Measurements from ENCODE around the gene MYT1. TPM values are rescaled to one million over a fixed set of nuclear protein-coding genes. Genes with fewer than 3 reads are reported as not detected.
"Not testable (repeated sequence)": the region's sequence is repeated elsewhere in the genome, so short reads cannot be mapped to it uniquely, and the experiment has no call there.

Gene MYT1
- polyA plus RNA-seq, 1 donor: 2.6 TPM

GRCh38 chr20:64234291-64234791 lies 70.1 kb downstream of the MYT1 start:
- no CpG with 5 or more reads among the region's 11 CpGs for WGBS (ENCODE audit: insufficient coverage, low lambda C conversion rate)
- Histone ChIP-seq H3K4me1 (ENCODE audit: control insufficient read depth, insufficient read depth, low read length) (peaks cover 12% of the 10 kb centered on the region), H3K9me3 (ENCODE audit: control insufficient read depth, low read depth, low read length) (no peaks in the 10 kb centered on the region), H3K36me3 (ENCODE audit: control insufficient read depth, insufficient read depth, low read length) (no peaks in the 10 kb centered on the region), H3K27ac (ENCODE audit: low read length) (no peak overlapping the region), H3K4me3 (ENCODE audit: low read length) (no peak overlapping the region), H3K27me3 (ENCODE audit: control insufficient read depth, insufficient read depth, low read length) (no peaks in the 10 kb centered on the region)
- no peak for DNase-seq

- no CpG with 5 or more reads among the region's 17 CpGs for WGBS (ENCODE audit: insufficient coverage, low lambda C conversion rate)
- H3K4me1 ChIP-seq (ENCODE audit: control insufficient read depth, insufficient read depth, low read length); H3K9me3 ChIP-seq (ENCODE audit: control insufficient read depth, low read depth, low read length); H3K4me3 ChIP-seq (ENCODE audit: low read length); H3K27me3 ChIP-seq (ENCODE audit: control insufficient read depth, insufficient read depth, low read length); H3K36me3 ChIP-seq (ENCODE audit: control insufficient read depth, insufficient read depth, low read length); H3K27ac ChIP-seq (ENCODE audit: low read length); DNase-seq: not testable (repeated sequence)
These were observed 70.8 kb downstream of the MYT1 start for GRCh38 chr20:64234921-64235565.

DNA sequence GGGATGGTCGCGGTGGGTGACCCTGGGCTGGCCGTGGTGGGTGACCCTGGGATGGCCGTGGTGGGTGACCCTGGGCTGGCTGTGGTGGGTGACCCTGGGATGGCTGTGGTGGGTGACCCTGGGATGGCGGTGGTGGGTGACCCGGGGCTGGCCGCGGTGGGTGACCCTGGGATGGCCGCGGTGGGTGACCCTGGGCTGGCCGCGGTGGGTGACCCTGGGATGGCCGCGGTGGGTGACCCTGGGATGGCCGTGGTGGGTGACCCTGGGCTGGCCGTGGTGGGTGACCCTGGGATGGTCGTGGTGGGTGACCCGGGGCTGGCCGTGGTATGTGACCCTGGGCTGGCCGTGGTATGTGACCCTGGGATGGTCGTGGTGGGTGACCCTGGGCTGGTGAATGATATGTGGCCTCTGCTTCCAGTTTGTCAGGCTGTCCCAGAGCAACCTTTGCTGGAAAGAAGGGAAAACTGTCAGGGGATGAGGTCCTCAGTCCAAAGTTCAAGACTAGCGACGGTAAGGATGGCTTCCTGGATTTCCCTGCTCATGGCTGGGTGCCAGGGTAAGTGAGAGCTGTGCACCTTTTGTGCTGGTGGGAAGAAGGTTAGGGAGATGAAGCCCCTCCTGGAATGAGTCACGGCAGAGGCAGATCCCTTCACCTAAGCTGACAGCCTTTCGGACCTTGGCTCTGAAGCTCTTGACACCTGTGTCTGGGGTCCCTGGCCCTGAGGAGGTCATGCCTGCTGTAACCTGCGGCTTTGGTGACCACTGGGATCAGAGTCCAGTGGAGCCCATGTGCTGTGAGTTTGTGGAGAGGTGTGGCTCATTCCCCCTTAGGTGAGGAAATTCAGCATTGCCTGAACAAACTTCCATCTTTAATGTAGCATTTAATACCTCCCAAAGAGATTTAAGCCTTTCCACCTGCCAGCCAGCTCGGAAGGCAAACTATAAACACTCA lies 72.2 kb downstream of the MYT1 start:
- no peaks in the 10 kb centered on the region for H3K36me3 ChIP-seq (ENCODE audit: control insufficient read depth, insufficient read depth, low read length)
- H3K27me3 ChIP-seq (ENCODE audit: control insufficient read depth, insufficient read depth, low read length): no peaks in the 10 kb centered on the region
- H3K4me3 ChIP-seq (ENCODE audit: low read length): no peak overlapping the region
- no peaks in the 10 kb centered on the region for H3K9me3 ChIP-seq (ENCODE audit: control insufficient read depth, low read depth, low read length)
- no CpG with 5 or more reads among the region's 27 CpGs for WGBS (ENCODE audit: insufficient coverage, low lambda C conversion rate)
- peak; percentile 56 to 72 for DNase-seq
- peaks cover 7% of the 10 kb centered on the region for H3K4me1 ChIP-seq (ENCODE audit: control insufficient read depth, insufficient read depth, low read length)
- no peak overlapping the region for H3K27ac ChIP-seq (ENCODE audit: low read length)

- no CpG with 5 or more reads among the region's 17 CpGs for WGBS (ENCODE audit: insufficient coverage, low lambda C conversion rate)
- DNase-seq: no peak
- Histone ChIP-seq H3K27ac (ENCODE audit: low read length) (no peak overlapping the region), H3K27me3 (ENCODE audit: control insufficient read depth, insufficient read depth, low read length) (no peaks in the 10 kb centered on the region), H3K4me3 (ENCODE audit: low read length) (no peak overlapping the region), H3K4me1 (ENCODE audit: control insufficient read depth, insufficient read depth, low read length) (peaks cover 7% of the 10 kb centered on the region), H3K36me3 (ENCODE audit: control insufficient read depth, insufficient read depth, low read length) (no peaks in the 10 kb centered on the region), H3K9me3 (ENCODE audit: control insufficient read depth, low read depth, low read length) (no peaks in the 10 kb centered on the region)
These were observed 73.1 kb downstream of the MYT1 start for GRCh38 chr20:64237316-64237715.

GRCh38 chr20:64238115-64238825 lies 74.0 kb downstream of the MYT1 start:
- Histone ChIP-seq H3K36me3 (ENCODE audit: control insufficient read depth, insufficient read depth, low read length) (no peaks in the 10 kb centered on the region), H3K4me1 (ENCODE audit: control insufficient read depth, insufficient read depth, low read length) (peaks cover 7% of the 10 kb centered on the region), H3K4me3 (ENCODE audit: low read length) (no peak overlapping the region), H3K27me3 (ENCODE audit: control insufficient read depth, insufficient read depth, low read length) (no peaks in the 10 kb centered on the region), H3K9me3 (ENCODE audit: control insufficient read depth, low read depth, low read length) (no peaks in the 10 kb centered on the region), H3K27ac (ENCODE audit: low read length) (no peak overlapping the region)
- 83% methylated on average over 1 of the region's 11 CpGs for WGBS (ENCODE audit: insufficient coverage, low lambda C conversion rate)
- DNase-seq: no peak

DNA sequence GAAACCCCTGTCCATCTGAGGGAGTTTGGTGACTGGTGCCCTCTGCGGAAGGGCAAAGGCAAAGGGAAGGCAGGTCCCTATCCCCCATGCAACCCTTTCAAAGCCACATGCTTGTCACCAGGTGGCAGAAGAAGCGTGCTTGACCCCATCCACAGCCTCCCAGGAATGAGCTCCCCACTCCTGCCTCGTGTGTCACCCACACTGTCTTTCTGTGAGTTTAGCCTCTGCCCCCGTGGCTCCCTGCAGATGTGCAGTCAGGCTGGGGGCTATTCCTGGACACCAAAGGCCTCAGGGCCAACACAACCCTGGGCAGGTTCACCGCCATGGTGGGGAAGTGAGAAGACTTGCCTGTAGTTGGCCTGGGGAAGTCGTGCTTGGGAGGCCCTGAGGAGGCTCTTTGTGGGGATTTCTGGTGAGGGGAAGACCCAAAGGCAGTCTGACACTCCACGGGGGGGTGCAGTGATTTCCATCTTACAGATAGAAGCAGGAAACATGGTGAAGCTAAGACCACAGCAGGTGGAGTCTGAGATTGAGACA lies 74.7 kb downstream of the MYT1 start:
- no CpG with 5 or more reads among the region's 7 CpGs for WGBS (ENCODE audit: insufficient coverage, low lambda C conversion rate)
- DNase-seq: no peak
- H3K4me3 ChIP-seq (ENCODE audit: low read length): no peak overlapping the region

DNA sequence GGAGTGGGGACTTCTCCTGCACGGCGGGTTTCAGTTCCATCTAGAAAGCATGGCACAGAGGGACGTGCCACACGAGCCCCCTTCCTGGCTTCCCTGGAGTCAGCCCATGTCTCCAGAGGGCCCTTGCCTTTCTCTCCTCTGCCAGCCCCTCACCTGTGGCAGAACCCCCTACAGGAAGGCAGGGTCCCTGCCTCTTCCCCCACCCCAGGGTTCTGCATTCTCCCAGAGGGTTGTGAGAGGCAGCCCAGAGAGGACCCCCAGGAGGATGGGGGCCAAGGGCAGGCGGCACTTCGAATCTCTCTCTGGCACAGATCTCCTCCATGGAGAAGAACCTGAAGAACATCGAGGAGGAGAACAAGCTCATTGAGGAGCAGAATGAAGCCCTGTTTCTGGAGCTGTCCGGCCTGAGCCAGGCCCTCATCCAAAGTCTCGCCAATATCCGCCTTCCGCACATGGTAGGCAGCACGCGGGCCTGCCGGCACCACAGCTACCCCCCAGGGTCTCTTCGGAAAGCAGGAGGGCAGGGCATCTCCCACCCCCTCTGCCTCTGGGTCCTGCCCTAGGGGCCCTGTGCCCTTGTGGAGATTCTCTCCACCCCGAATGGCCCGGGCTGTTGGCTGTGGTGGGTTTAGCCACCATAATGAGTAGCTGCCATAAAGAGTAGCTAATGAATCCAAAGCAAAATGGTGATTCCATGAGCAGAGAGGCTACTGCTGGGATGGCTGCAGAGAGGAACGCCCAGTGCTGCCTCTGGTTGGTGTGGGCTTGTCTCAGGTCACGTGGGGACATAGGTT lies 75.4 kb downstream of the MYT1 start:
- Histone ChIP-seq H3K36me3 (ENCODE audit: control insufficient read depth, insufficient read depth, low read length) (no peaks in the 10 kb centered on the region), H3K4me1 (ENCODE audit: control insufficient read depth, insufficient read depth, low read length) (peaks cover 7% of the 10 kb centered on the region), H3K4me3 (ENCODE audit: low read length) (no peak overlapping the region), H3K9me3 (ENCODE audit: control insufficient read depth, low read depth, low read length) (no peaks in the 10 kb centered on the region), H3K27ac (ENCODE audit: low read length) (no peak overlapping the region), H3K27me3 (ENCODE audit: control insufficient read depth, insufficient read depth, low read length) (no peaks in the 10 kb centered on the region)
- no CpG with 5 or more reads among the region's 19 CpGs for WGBS (ENCODE audit: insufficient coverage, low lambda C conversion rate)
- no peak for DNase-seq

More for the DNA sequence above, 74.7 kb downstream of the MYT1 start:
- H3K4me1 ChIP-seq (ENCODE audit: control insufficient read depth, insufficient read depth, low read length): peaks cover 7% of the 10 kb centered on the region
- H3K27me3 ChIP-seq (ENCODE audit: control insufficient read depth, insufficient read depth, low read length): no peaks in the 10 kb centered on the region
- no peaks in the 10 kb centered on the region for H3K9me3 ChIP-seq (ENCODE audit: control insufficient read depth, low read depth, low read length)
- no peak overlapping the region for H3K27ac ChIP-seq (ENCODE audit: low read length)
- H3K36me3 ChIP-seq (ENCODE audit: control insufficient read depth, insufficient read depth, low read length): no peaks in the 10 kb centered on the region

DNA sequence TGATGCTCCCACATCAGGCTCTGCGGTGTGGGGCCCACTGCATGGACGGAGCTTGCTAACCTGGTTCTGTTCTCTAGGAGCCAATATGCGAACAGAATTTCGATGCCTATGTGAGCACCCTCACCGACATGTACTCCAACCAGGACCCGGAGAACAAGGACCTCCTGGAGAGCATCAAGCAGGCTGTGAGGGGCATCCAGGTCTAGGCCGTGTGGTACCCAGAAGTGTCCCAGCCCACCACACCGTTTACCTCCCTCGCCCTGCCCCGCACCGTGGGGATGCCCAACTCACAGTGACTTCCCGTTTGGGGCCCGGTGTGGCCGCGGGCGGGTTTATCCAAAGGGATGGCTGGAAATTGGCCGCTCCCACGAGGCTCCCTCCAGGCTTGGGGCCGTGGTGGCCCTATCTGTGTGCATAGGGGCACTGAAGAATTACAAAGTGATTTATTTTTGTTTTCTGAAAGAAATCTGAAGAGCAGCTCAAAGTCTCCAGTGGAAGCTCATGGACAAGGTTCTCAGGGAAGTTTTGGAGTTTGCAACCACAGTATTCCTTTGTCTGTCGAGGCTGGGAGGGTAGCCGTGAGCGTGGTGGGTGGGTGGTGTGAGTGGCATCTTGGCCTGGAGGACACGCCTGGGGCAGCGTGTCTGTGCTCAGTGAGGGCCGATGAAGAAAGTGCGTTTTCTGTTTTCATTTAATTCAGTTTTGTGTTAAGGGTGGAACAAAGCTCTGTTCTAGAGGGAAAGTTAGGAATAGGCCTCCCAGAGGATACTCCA lies 76.2 kb downstream of the MYT1 start:
- H3K9me3 ChIP-seq (ENCODE audit: control insufficient read depth, low read depth, low read length): no peaks in the 10 kb centered on the region
- H3K27me3 ChIP-seq (ENCODE audit: control insufficient read depth, insufficient read depth, low read length): no peaks in the 10 kb centered on the region
- H3K27ac ChIP-seq (ENCODE audit: low read length): no peak overlapping the region
- H3K4me1 ChIP-seq (ENCODE audit: control insufficient read depth, insufficient read depth, low read length): peaks cover 7% of the 10 kb centered on the region
- no peaks in the 10 kb centered on the region for H3K36me3 ChIP-seq (ENCODE audit: control insufficient read depth, insufficient read depth, low read length)
- H3K4me3 ChIP-seq (ENCODE audit: low read length): no peak overlapping the region
- DNase-seq: no peak
- 83% methylated on average over 2 of the region's 26 CpGs for WGBS (ENCODE audit: insufficient coverage, low lambda C conversion rate)

DNA sequence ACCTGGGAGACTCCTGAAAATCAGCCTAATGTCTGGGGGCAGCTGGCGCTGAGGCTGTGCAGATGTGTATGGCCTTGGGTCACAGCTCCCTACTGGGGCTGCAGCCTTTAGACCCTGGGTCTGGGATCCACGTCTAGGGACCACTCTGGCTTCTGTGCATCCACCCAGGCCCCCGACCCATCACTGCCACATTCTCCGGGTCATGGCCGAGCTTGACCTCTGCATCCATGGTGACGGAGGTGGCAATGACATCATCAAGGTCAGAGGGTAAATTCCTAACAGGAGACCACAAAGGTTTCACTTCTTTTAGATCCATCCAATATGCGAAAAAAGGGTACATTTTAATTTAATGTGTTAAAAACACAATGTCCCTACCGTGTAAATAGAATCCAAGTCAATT lies 76.8 kb downstream of the MYT1 start:
- Histone ChIP-seq H3K9me3 (ENCODE audit: control insufficient read depth, low read depth, low read length) (no peaks in the 10 kb centered on the region), H3K27ac (ENCODE audit: low read length) (no peak overlapping the region), H3K27me3 (ENCODE audit: control insufficient read depth, insufficient read depth, low read length) (no peaks in the 10 kb centered on the region), H3K36me3 (ENCODE audit: control insufficient read depth, insufficient read depth, low read length) (no peaks in the 10 kb centered on the region), H3K4me1 (ENCODE audit: control insufficient read depth, insufficient read depth, low read length) (peaks cover 7% of the 10 kb centered on the region), H3K4me3 (ENCODE audit: low read length) (no peak overlapping the region)
- whole genome bisulfite sequencing (ENCODE audit: insufficient coverage, low lambda C conversion rate): 90% methylated on average over 2 of the region's 8 CpGs
- no peak for DNase-seq

Data from large intestine (tissue), 3 donors.